ENCODE results near the gene AGPS.

DNA sequence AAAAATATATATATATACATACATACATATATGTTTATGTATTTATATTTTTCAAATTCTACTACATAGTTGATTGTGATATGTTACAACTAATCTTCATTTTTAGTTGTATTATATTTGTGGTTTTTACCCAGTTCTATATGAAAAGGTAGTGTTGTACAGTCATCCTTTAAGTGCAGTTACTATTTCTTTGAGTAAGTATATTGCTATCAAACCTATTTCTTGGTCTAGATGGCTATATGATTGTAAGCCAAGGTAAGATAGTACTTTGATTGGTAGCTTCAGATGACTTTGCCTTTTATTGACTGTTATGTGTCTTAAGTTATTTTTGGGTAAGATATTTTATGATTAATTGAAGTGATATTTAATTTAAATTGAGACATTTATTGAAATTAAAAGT, 89.6 kb downstream of the AGPS start:
- TF ChIP-seq, protein P1, sequence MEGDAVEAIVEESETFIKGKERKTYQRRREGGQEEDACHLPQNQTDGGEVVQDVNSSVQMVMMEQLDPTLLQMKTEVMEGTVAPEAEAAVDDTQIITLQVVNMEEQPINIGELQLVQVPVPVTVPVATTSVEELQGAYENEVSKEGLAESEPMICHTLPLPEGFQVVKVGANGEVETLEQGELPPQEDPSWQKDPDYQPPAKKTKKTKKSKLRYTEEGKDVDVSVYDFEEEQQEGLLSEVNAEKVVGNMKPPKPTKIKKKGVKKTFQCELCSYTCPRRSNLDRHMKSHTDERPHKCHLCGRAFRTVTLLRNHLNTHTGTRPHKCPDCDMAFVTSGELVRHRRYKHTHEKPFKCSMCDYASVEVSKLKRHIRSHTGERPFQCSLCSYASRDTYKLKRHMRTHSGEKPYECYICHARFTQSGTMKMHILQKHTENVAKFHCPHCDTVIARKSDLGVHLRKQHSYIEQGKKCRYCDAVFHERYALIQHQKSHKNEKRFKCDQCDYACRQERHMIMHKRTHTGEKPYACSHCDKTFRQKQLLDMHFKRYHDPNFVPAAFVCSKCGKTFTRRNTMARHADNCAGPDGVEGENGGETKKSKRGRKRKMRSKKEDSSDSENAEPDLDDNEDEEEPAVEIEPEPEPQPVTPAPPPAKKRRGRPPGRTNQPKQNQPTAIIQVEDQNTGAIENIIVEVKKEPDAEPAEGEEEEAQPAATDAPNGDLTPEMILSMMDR (IDR thresholded peaks at IDR 0.05; ENCODE audit: insufficient read depth, low read length) = no peak
- TF ChIP-seq, protein P2, sequence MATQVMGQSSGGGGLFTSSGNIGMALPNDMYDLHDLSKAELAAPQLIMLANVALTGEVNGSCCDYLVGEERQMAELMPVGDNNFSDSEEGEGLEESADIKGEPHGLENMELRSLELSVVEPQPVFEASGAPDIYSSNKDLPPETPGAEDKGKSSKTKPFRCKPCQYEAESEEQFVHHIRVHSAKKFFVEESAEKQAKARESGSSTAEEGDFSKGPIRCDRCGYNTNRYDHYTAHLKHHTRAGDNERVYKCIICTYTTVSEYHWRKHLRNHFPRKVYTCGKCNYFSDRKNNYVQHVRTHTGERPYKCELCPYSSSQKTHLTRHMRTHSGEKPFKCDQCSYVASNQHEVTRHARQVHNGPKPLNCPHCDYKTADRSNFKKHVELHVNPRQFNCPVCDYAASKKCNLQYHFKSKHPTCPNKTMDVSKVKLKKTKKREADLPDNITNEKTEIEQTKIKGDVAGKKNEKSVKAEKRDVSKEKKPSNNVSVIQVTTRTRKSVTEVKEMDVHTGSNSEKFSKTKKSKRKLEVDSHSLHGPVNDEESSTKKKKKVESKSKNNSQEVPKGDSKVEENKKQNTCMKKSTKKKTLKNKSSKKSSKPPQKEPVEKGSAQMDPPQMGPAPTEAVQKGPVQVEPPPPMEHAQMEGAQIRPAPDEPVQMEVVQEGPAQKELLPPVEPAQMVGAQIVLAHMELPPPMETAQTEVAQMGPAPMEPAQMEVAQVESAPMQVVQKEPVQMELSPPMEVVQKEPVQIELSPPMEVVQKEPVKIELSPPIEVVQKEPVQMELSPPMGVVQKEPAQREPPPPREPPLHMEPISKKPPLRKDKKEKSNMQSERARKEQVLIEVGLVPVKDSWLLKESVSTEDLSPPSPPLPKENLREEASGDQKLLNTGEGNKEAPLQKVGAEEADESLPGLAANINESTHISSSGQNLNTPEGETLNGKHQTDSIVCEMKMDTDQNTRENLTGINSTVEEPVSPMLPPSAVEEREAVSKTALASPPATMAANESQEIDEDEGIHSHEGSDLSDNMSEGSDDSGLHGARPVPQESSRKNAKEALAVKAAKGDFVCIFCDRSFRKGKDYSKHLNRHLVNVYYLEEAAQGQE (IDR thresholded peaks at IDR 0.05; ENCODE audit: insufficient replicate concordance, low read depth) = no peak
